GM23338 (cell line): ENCODE measurements around the gene TUB. TPM values are rescaled to one million over a fixed set of nuclear protein-coding genes. Genes with fewer than 3 reads are reported as not detected.

ENCODE experiments used
- ATAC-seq: fragments of 200-7000 bp; cut with Tn5 transposase; 3 replicates; pipeline ENCODE4 v1.9.1; 2020
- DNase-seq: peaks from one replicate; pipeline ENCODE4 v3.0.0-alpha.2; 2015; ENCODE audit warnings: low spot score
- H2AFZ ChIP-seq: fragments of 200-600 bp; sonication (generic); 2 replicates; pipeline ENCODE4 v1.8.0; 2016; ENCODE audit warnings: antibody characterized with exemption, mild to moderate bottlenecking, moderate library complexity
- H3F3A ChIP-seq: fragments of 200-600 bp; sonication (generic); replicated peaks from 2 replicates; pipeline ENCODE4 v1.8.0; 2017; ENCODE audit warnings: antibody characterized with exemption, mixed run types, low read depth
- H3K27ac ChIP-seq: fragments of 200-600 bp; sonication (generic); 2 replicates; pipeline ENCODE4 v1.6.1; 2016; ENCODE audit warnings: low read depth
- H3K27me3 ChIP-seq: fragments of 200-600 bp; sonication (generic); 2 replicates; pipeline ENCODE4 v1.8.0; 2016; ENCODE audit warnings: mild to moderate bottlenecking, mixed run types, moderate library complexity; ENCODE audit not compliant: insufficient read depth
- H3K36me3 ChIP-seq: fragments of 200-600 bp; sonication (generic); 2 replicates; pipeline ENCODE4 v1.8.0; 2016; ENCODE audit warnings: mild to moderate bottlenecking; ENCODE audit not compliant: insufficient read depth
- H3K4me1 ChIP-seq: fragments of 200-600 bp; sonication (generic); 2 replicates; pipeline ENCODE4 v1.8.0; 2016; ENCODE audit warnings: mild to moderate bottlenecking, moderate library complexity; ENCODE audit not compliant: insufficient read depth
- H3K4me2 ChIP-seq: fragments of 200-600 bp; sonication (generic); 2 replicates; pipeline ENCODE4 v1.7.1; 2017; ENCODE audit warnings: mixed run types
- H3K4me3 ChIP-seq: fragments of 200-600 bp; sonication (generic); 2 replicates; pipeline ENCODE4 v1.6.1; 2016; ENCODE audit warnings: mixed run types
- H3K79me2 ChIP-seq: fragments of 200-600 bp; sonication (generic); replicated peaks from 2 replicates; pipeline ENCODE4 v1.8.0; 2017; ENCODE audit warnings: mild to moderate bottlenecking; ENCODE audit not compliant: insufficient read depth
- H3K9me2 ChIP-seq: fragments of 200-600 bp; sonication (generic); 2 replicates; pipeline ENCODE4 v1.8.0; 2017; ENCODE audit not compliant: insufficient read depth
- H4K20me1 ChIP-seq: fragments of 200-600 bp; sonication (generic); replicated peaks from 2 replicates; pipeline ENCODE4 v1.8.0; 2017; ENCODE audit warnings: mild to moderate bottlenecking; ENCODE audit not compliant: insufficient read depth
- H3K27ac Mint-ChIP-seq: 2 replicates; pipeline ENCODE4 v1.8.0; 2020; ENCODE audit warnings: inconsistent platforms, mild to moderate bottlenecking, moderate library complexity, mixed read lengths
- H3K27me3 Mint-ChIP-seq: 3 replicates; pipeline ENCODE4 v1.8.0; 2022; ENCODE audit warnings: low read depth, mild to moderate bottlenecking, moderate library complexity, mixed read lengths, inconsistent platforms; ENCODE audit not compliant: insufficient read depth, poor library complexity
- H3K36me3 Mint-ChIP-seq: 3 replicates; pipeline ENCODE4 v1.8.0; 2021; ENCODE audit warnings: low read depth, mild to moderate bottlenecking, inconsistent platforms, moderate library complexity, mixed read lengths
- H3K4me1 Mint-ChIP-seq: 3 replicates; pipeline ENCODE4 v1.8.0; 2020; ENCODE audit warnings: mild to moderate bottlenecking, inconsistent platforms, mixed read lengths
- H3K4me3 Mint-ChIP-seq: 3 replicates; pipeline ENCODE4 v1.8.0; 2021; ENCODE audit warnings: moderate library complexity, mild to moderate bottlenecking, inconsistent platforms, mixed read lengths
- H3K9me3 Mint-ChIP-seq: 3 replicates; pipeline ENCODE4 v1.8.0; 2020; ENCODE audit warnings: moderate library complexity, mild to moderate bottlenecking, inconsistent platforms, mixed read lengths
- EZH2 ChIP-seq: fragments of 200-600 bp; sonication (generic); IDR thresholded peaks from one replicate; pipeline ENCODE4 v1.8.0; 2017; ENCODE audit warnings: antibody characterized with exemption, mild to moderate bottlenecking, low read depth; ENCODE audit not compliant: unreplicated experiment
- EZH2phosphoT487 ChIP-seq: fragments of 200-600 bp; sonication (generic); IDR thresholded peaks from one replicate; pipeline ENCODE4 v1.8.1; 2018; ENCODE audit warnings: antibody characterized with exemption; ENCODE audit not compliant: unreplicated experiment
- NANOG ChIP-seq: IDR thresholded peaks from 2 replicates; pipeline ENCODE4 v1.6.1; 2016; ENCODE audit warnings: antibody characterized with exemption, borderline replicate concordance
- POLR2AphosphoS5 ChIP-seq: IDR thresholded peaks from 2 replicates; pipeline ENCODE4 v1.6.1; 2016; ENCODE audit warnings: antibody characterized with exemption, low read depth
- ZNF114 ChIP-seq: fragments of 250-450 bp; sonication (Bioruptor Pico); IDR thresholded peaks from 2 replicates; pipeline ENCODE4 v1.5.0; 2020; ENCODE audit warnings: mild to moderate bottlenecking, moderate library complexity
- ZNF331 ChIP-seq: fragments of 250-450 bp; sonication (Bioruptor Pico); IDR thresholded peaks from 2 replicates; pipeline ENCODE4 v1.5.0; 2020; ENCODE audit warnings: low read depth, mild to moderate bottlenecking, moderate library complexity
- polyA plus RNA-seq: library from polyadenylated mRNA; unstranded; fragments of >200 nt; fragmentation: Nextera tagmentation; extraction: Ambion mirVana; gene quantifications from 2 replicates; pipeline ENCODE4 v1.2.1, GENCODE V29; 2016
- total RNA-seq: library from RNA; depleted of rRNA; stranded (reverse); fragments of >200 nt; shearing (Covaris generic); gene quantifications from 2 replicates; pipeline ENCODE4 v1.2.3, GENCODE V29; 2014
- TF ChIP-seq, protein P1 (sequence below): fragments of 250-450 bp; sonication (Bioruptor Pico); IDR thresholded peaks from 2 replicates; pipeline ENCODE4 v1.5.0; 2020; ENCODE audit warnings: mild to moderate bottlenecking, moderate library complexity
- TF ChIP-seq, protein P2 (sequence below): IDR thresholded peaks from one replicate; pipeline ENCODE4 v1.6.1; 2018; ENCODE audit warnings: antibody characterized with exemption; ENCODE audit not compliant: unreplicated experiment
- TF ChIP-seq, protein P3 (sequence below), 2 experiments: fragments of 200-600 bp in 1 of 2; sonication (generic) in 1 of 2; conservative IDR thresholded peaks; 2 replicates each; pipeline versions ENCODE4 v1.5.1 to v1.6.1; 2016 to 2017; ENCODE audit warnings: antibody characterized with exemption in 2 of 2, low read depth in 2 of 2, mild to moderate bottlenecking in 2 of 2, moderate library complexity in 1 of 2
- TF ChIP-seq, protein P4 (sequence below): IDR thresholded peaks from 2 replicates; pipeline ENCODE4 v1.6.1; 2016; ENCODE audit warnings: antibody characterized with exemption

Gene TUB
- total and polyA plus RNA-seq, 2 experiments from 2014 or later, result 5.5 to 30.4 TPM

DNA sequence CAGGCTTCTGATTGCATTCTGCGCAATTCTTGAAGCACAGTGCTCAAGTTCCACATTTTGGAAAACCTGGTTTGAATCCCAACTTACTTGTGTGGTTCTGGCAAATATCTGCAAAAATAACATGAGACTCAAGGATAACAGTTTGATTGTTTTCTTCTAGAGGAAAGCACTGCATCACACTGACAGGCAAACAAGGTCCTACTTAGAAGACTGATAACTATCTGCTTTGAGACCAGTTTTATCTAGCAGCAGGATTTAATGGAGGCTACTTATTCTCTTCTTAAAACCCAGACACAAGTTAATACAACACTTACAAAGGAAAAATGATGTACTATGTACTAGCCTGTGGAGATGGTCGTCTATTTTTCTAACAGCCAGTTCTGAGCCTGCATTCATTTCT lies 46.4 kb downstream of the TUB start:
- Histone ChIP-seq H3F3A (no peaks in the 10 kb centered on the region), H3K4me2 (no peak overlapping the region), H3K9me2 (no peaks in the 10 kb centered on the region), H3K36me3 (no peaks in the 10 kb centered on the region), H4K20me1 (no peaks in the 10 kb centered on the region), H3K4me1 (no peaks in the 10 kb centered on the region), H3K4me3 (no peak overlapping the region), H2AFZ (no peak overlapping the region), H3K27me3 (no peaks in the 10 kb centered on the region), H3K27ac (no peak overlapping the region), H3K79me2 (no peaks in the 10 kb centered on the region)
- no peaks in the 10 kb centered on the region; the same call in 2 of the 3 replicates for H3K36me3 Mint-ChIP-seq
- no peaks in the 10 kb centered on the region for H3K9me3 Mint-ChIP-seq
- no peak overlapping the region for H3K27ac Mint-ChIP-seq
- TF ChIP-seq ZNF114 (CRISPR knock-in tag), result no peak
- H3K4me3 Mint-ChIP-seq, result no peak overlapping the region
- H3K27me3 Mint-ChIP-seq, result no peaks in the 10 kb centered on the region
- H3K4me1 Mint-ChIP-seq, result no peaks in the 10 kb centered on the region
- ATAC-seq (no peak), DNase-seq (no peak)

DNA sequence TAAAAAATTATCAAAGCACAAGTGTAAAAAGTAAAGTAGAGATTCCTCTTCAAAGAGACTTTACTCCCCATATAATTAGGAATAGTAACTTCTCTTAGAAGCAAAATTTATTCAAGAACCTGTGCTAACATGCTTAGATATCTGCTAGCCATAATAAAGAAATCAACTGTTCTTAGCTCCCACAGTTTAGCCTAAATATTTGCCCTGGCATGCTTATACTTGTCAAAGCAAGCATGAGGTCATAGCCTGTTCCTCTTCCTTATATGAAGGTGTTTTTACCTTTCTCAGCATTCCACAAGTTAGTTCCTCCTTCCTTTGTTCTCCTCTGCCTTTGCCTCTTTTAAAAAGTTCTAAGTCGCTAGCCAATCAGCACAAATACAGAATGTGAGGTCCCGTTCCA lies 57.5 kb downstream of the TUB start:
- H3K4me3 ChIP-seq, result no peak overlapping the region
- H3K36me3 ChIP-seq, result peaks cover 8% of the 10 kb centered on the region
- peaks cover 10% of the 10 kb centered on the region; the same call in 1 of the 3 replicates for H3K9me3 Mint-ChIP-seq
- H3K9me2 ChIP-seq, result no peaks in the 10 kb centered on the region
- DNase-seq (no peak), ATAC-seq (no peak)
- no peak overlapping the region for H3K4me2 ChIP-seq
- 0 out of 3 replicates have a peak, but pooled peaks cover 2% of the 10 kb centered on the region for H3K4me1 Mint-ChIP-seq
- H2AFZ ChIP-seq, result no peak overlapping the region
- H3K4me3 Mint-ChIP-seq, result no peak overlapping the region
- no peaks in the 10 kb centered on the region for H3K4me1 ChIP-seq
- no peaks in the 10 kb centered on the region for H4K20me1 ChIP-seq
- no peaks in the 10 kb centered on the region for H3K27me3 ChIP-seq
- H3K27ac Mint-ChIP-seq, result no peak overlapping the region
- peaks cover 2% of the 10 kb centered on the region for H3K27me3 Mint-ChIP-seq
- H3F3A ChIP-seq, result no peaks in the 10 kb centered on the region
- no peak overlapping the region for H3K27ac ChIP-seq
- H3K79me2 ChIP-seq, result peaks cover 16% of the 10 kb centered on the region
- H3K36me3 Mint-ChIP-seq, result peaks cover 66% of the 10 kb centered on the region
- TF ChIP-seq, protein P1, sequence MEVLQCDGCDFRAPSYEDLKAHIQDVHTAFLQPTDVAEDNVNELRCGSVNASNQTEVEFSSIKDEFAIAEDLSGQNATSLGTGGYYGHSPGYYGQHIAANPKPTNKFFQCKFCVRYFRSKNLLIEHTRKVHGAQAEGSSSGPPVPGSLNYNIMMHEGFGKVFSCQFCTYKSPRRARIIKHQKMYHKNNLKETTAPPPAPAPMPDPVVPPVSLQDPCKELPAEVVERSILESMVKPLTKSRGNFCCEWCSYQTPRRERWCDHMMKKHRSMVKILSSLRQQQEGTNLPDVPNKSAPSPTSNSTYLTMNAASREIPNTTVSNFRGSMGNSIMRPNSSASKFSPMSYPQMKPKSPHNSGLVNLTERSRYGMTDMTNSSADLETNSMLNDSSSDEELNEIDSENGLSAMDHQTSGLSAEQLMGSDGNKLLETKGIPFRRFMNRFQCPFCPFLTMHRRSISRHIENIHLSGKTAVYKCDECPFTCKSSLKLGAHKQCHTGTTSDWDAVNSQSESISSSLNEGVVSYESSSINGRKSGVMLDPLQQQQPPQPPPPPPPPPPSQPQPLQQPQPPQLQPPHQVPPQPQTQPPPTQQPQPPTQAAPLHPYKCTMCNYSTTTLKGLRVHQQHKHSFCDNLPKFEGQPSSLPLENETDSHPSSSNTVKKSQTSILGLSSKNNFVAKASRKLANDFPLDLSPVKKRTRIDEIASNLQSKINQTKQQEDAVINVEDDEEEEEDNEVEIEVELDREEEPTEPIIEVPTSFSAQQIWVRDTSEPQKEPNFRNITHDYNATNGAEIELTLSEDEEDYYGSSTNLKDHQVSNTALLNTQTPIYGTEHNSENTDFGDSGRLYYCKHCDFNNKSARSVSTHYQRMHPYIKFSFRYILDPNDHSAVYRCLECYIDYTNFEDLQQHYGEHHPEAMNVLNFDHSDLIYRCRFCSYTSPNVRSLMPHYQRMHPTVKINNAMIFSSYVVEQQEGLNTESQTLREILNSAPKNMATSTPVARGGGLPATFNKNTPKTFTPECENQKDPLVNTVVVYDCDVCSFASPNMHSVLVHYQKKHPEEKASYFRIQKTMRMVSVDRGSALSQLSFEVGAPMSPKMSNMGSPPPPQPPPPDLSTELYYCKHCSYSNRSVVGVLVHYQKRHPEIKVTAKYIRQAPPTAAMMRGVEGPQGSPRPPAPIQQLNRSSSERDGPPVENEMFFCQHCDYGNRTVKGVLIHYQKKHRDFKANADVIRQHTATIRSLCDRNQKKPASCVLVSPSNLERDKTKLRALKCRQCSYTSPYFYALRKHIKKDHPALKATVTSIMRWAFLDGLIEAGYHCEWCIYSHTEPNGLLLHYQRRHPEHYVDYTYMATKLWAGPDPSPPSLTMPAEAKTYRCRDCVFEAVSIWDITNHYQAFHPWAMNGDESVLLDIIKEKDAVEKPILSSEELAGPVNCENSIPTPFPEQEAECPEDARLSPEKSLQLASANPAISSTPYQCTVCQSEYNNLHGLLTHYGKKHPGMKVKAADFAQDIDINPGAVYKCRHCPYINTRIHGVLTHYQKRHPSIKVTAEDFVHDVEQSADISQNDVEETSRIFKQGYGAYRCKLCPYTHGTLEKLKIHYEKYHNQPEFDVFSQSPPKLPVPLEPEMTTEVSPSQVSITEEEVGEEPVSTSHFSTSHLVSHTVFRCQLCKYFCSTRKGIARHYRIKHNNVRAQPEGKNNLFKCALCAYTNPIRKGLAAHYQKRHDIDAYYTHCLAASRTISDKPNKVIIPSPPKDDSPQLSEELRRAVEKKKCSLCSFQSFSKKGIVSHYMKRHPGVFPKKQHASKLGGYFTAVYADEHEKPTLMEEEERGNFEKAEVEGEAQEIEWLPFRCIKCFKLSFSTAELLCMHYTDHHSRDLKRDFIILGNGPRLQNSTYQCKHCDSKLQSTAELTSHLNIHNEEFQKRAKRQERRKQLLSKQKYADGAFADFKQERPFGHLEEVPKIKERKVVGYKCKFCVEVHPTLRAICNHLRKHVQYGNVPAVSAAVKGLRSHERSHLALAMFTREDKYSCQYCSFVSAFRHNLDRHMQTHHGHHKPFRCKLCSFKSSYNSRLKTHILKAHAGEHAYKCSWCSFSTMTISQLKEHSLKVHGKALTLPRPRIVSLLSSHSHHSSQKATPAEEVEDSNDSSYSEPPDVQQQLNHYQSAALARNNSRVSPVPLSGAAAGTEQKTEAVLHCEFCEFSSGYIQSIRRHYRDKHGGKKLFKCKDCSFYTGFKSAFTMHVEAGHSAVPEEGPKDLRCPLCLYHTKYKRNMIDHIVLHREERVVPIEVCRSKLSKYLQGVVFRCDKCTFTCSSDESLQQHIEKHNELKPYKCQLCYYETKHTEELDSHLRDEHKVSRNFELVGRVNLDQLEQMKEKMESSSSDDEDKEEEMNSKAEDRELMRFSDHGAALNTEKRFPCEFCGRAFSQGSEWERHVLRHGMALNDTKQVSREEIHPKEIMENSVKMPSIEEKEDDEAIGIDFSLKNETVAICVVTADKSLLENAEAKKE (CRISPR knock-in tag), result no peak
- TF ChIP-seq EZH2phosphoT487 (no peak), POLR2AphosphoS5 (no peak), ZNF331 (CRISPR knock-in tag) (no peak), NANOG (no peak), EZH2 (no peak)
- TF ChIP-seq, protein P2, sequence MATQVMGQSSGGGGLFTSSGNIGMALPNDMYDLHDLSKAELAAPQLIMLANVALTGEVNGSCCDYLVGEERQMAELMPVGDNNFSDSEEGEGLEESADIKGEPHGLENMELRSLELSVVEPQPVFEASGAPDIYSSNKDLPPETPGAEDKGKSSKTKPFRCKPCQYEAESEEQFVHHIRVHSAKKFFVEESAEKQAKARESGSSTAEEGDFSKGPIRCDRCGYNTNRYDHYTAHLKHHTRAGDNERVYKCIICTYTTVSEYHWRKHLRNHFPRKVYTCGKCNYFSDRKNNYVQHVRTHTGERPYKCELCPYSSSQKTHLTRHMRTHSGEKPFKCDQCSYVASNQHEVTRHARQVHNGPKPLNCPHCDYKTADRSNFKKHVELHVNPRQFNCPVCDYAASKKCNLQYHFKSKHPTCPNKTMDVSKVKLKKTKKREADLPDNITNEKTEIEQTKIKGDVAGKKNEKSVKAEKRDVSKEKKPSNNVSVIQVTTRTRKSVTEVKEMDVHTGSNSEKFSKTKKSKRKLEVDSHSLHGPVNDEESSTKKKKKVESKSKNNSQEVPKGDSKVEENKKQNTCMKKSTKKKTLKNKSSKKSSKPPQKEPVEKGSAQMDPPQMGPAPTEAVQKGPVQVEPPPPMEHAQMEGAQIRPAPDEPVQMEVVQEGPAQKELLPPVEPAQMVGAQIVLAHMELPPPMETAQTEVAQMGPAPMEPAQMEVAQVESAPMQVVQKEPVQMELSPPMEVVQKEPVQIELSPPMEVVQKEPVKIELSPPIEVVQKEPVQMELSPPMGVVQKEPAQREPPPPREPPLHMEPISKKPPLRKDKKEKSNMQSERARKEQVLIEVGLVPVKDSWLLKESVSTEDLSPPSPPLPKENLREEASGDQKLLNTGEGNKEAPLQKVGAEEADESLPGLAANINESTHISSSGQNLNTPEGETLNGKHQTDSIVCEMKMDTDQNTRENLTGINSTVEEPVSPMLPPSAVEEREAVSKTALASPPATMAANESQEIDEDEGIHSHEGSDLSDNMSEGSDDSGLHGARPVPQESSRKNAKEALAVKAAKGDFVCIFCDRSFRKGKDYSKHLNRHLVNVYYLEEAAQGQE, result no peak
- TF ChIP-seq, protein P3, sequence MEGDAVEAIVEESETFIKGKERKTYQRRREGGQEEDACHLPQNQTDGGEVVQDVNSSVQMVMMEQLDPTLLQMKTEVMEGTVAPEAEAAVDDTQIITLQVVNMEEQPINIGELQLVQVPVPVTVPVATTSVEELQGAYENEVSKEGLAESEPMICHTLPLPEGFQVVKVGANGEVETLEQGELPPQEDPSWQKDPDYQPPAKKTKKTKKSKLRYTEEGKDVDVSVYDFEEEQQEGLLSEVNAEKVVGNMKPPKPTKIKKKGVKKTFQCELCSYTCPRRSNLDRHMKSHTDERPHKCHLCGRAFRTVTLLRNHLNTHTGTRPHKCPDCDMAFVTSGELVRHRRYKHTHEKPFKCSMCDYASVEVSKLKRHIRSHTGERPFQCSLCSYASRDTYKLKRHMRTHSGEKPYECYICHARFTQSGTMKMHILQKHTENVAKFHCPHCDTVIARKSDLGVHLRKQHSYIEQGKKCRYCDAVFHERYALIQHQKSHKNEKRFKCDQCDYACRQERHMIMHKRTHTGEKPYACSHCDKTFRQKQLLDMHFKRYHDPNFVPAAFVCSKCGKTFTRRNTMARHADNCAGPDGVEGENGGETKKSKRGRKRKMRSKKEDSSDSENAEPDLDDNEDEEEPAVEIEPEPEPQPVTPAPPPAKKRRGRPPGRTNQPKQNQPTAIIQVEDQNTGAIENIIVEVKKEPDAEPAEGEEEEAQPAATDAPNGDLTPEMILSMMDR (conservative IDR thresholded peaks at IDR 0.05; ENCODE audit: low read depth in 2 of 2), result no peak
- TF ChIP-seq, protein P4, sequence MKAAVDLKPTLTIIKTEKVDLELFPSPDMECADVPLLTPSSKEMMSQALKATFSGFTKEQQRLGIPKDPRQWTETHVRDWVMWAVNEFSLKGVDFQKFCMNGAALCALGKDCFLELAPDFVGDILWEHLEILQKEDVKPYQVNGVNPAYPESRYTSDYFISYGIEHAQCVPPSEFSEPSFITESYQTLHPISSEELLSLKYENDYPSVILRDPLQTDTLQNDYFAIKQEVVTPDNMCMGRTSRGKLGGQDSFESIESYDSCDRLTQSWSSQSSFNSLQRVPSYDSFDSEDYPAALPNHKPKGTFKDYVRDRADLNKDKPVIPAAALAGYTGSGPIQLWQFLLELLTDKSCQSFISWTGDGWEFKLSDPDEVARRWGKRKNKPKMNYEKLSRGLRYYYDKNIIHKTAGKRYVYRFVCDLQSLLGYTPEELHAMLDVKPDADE, result no peak
